Measurements from ENCODE around the gene NBEAL2.

DNA sequence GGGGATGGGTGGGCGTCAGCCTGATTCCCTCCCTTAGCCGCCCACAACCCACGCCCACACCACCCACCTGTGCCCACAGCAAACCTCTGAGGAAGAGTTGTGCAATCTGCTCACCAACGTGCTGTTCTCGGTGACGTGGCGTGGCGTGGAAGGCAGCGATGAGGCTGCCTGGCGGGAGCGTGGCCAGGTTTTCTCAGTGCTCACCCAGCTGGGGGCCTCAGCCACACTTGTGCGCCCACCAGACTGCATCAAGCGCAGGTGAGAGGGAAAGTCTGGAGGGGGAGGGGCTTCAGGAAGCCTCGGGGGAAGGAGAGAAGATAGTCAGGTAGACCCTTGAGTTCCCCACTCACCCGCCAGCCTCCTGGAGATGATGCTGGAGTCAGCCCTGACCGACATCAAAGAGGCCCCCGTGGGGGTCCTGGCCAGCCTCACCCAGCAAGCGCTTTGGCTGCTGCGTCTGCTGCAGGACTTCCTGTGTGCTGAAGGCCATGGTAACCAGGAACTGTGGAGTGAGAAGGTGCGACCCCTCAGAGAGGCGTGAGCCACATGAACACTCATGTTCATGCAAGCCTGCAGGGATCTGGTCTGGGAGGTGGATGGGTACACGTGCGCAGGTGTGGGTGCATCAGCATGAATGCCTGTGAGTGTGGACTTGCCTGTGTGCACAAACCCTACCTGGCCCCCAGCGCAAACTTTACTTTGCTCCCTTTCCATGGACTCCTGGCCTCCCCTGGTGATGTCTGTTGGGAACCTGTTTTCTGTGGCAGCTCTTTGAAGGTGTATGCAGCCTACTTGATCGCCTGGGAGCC, 21.7 kb downstream of the NBEAL2 start:
- TF ChIP-seq, protein P1, sequence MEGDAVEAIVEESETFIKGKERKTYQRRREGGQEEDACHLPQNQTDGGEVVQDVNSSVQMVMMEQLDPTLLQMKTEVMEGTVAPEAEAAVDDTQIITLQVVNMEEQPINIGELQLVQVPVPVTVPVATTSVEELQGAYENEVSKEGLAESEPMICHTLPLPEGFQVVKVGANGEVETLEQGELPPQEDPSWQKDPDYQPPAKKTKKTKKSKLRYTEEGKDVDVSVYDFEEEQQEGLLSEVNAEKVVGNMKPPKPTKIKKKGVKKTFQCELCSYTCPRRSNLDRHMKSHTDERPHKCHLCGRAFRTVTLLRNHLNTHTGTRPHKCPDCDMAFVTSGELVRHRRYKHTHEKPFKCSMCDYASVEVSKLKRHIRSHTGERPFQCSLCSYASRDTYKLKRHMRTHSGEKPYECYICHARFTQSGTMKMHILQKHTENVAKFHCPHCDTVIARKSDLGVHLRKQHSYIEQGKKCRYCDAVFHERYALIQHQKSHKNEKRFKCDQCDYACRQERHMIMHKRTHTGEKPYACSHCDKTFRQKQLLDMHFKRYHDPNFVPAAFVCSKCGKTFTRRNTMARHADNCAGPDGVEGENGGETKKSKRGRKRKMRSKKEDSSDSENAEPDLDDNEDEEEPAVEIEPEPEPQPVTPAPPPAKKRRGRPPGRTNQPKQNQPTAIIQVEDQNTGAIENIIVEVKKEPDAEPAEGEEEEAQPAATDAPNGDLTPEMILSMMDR (tag by site-specific recombination; IDR thresholded peaks at IDR 0.05): no peak
- TF ChIP-seq, protein P2, sequence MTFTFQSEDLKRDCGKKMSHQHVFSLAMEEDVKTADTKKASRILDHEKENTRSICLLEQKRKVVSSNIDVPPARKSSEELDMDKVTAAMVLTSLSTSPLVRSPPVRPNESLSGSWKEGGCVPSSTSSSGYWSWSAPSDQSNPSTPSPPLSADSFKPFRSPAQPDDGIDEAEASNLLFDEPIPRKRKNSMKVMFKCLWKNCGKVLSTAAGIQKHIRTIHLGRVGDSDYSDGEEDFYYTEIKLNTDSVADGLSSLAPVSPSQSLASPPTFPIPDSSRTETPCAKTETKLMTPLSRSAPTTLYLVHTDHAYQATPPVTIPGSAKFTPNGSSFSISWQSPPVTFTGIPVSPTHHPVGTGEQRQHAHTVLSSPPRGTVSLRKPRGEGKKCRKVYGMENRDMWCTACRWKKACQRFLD (tag by site-specific recombination; IDR thresholded peaks at IDR 0.05): no peak
- TF ChIP-seq SP2 (tag by site-specific recombination; IDR thresholded peaks at IDR 0.05) (no peak), ZEB2 (tag by site-specific recombination; IDR thresholded peaks at IDR 0.05) (no peak), ZNF324 (tag by site-specific recombination; IDR thresholded peaks at IDR 0.05) (no peak), ZBTB20 (tag by site-specific recombination; IDR thresholded peaks at IDR 0.05) (no peak)
- TF ChIP-seq, protein P3, sequence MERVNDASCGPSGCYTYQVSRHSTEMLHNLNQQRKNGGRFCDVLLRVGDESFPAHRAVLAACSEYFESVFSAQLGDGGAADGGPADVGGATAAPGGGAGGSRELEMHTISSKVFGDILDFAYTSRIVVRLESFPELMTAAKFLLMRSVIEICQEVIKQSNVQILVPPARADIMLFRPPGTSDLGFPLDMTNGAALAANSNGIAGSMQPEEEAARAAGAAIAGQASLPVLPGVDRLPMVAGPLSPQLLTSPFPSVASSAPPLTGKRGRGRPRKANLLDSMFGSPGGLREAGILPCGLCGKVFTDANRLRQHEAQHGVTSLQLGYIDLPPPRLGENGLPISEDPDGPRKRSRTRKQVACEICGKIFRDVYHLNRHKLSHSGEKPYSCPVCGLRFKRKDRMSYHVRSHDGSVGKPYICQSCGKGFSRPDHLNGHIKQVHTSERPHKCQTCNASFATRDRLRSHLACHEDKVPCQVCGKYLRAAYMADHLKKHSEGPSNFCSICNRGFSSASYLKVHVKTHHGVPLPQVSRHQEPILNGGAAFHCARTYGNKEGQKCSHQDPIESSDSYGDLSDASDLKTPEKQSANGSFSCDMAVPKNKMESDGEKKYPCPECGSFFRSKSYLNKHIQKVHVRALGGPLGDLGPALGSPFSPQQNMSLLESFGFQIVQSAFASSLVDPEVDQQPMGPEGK (tag by site-specific recombination; IDR thresholded peaks at IDR 0.05): no peak

Measured in HEK293 (cell line).